Suprapubic skin (tissue), 4 donors: ENCODE measurements around the gene SLC36A2. TPM values are rescaled to one million over a fixed set of nuclear protein-coding genes. Genes with fewer than 3 reads are reported as not detected.

Source experiments
- DNase-seq, 2 donors: peaks; one replicate each; pipeline ENCODE4 v3.0.0-alpha.2; 2019; ENCODE audit warnings: low spot score in 2 of 2
- H3K27ac ChIP-seq: fragments of 200-600 bp; sonication (generic); one replicate; pipeline ENCODE4 v1.5.1; 2019
- H3K27me3 ChIP-seq: fragments of 200-600 bp; sonication (generic); one replicate; pipeline ENCODE4 v1.5.1; 2019
- H3K36me3 ChIP-seq: fragments of 200-600 bp; sonication (generic); one replicate; pipeline ENCODE4 v1.5.1; 2019
- H3K4me1 ChIP-seq: fragments of 200-600 bp; sonication (generic); one replicate; pipeline ENCODE4 v1.5.1; 2019
- H3K4me3 ChIP-seq: fragments of 200-600 bp; sonication (generic); one replicate; pipeline ENCODE4 v1.5.1; 2019; ENCODE audit warnings: mild to moderate bottlenecking
- H3K9me3 ChIP-seq: fragments of 200-600 bp; sonication (generic); one replicate; pipeline ENCODE4 v1.5.1; 2019
- CTCF ChIP-seq, 2 donors: fragments of 200-600 bp in 1 of 2; fragments of 450-650 bp in 1 of 2; sonication (generic) in 1 of 2; IDR thresholded peaks; one replicate each; pipeline ENCODE4 v1.5.1; 2016 to 2019; ENCODE audit warnings: antibody characterized with exemption in 2 of 2, mild to moderate bottlenecking in 1 of 2, moderate library complexity in 1 of 2
- EP300 ChIP-seq: sonication (generic); formaldehyde crosslinking; IDR thresholded peaks from one replicate; pipeline ENCODE4 v1.6.1; 2017; ENCODE audit warnings: antibody characterized with exemption
- POLR2A ChIP-seq, 2 donors: fragments of 450-650 bp; IDR thresholded peaks; one replicate each; pipeline ENCODE4 v1.6.1; 2017; ENCODE audit warnings: antibody characterized with exemption in 2 of 2, mild to moderate bottlenecking in 2 of 2, moderate library complexity in 2 of 2
- POLR2AphosphoS5 ChIP-seq, 3 donors: sonication (generic); formaldehyde crosslinking; IDR thresholded peaks; one replicate each; pipeline ENCODE4 v1.6.1; 2017; ENCODE audit warnings: antibody characterized with exemption in 3 of 3
- WGBS: methylation state at CpG from one replicate; pipeline ENCODE4 v1.1.5; 2018; 5-methylcytosine and 5-hydroxymethylcytosine counted together
- total RNA-seq, 4 donors: library from RNA; depleted of rRNA; stranded (reverse); fragments of >200 nt; gene quantifications; one replicate each; pipeline ENCODE4 v1.1.0, GENCODE V29; 2016

SLC36A2 gene
- total RNA-seq, 4 donors from 2014 or later = not detected

DNA sequence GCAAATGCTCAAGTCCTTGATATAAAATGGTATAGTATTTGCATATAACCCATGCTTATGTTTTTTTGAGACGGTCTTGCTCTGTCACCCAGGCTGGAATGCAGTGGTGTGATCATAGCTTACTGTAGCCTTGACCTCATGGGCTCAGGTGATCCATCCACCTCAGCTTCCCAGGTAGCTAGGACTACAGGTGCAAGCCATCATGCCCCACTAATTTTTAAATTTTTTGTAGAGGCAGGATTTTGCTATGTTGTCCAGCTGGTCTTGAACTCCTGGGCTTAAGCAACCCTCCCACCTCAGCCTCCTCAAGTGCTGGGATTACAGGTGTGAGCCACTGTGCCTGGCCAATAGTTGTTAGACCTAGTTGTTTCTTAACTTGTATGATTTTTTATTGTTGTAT lies 61.1 kb downstream of the SLC36A2 start:
- DNase-seq = no peak
- H3K36me3 ChIP-seq = no peaks in the 10 kb centered on the region
- TF ChIP-seq CTCF (IDR thresholded peaks at IDR 0.05) = no peak
- TF ChIP-seq EP300 = no peak
- TF ChIP-seq POLR2AphosphoS5 (IDR thresholded peaks at IDR 0.05) = no peak
- TF ChIP-seq POLR2A (IDR thresholded peaks at IDR 0.05) = no peak
- H3K27ac ChIP-seq = no peak overlapping the region
- no peaks in the 10 kb centered on the region for H3K4me1 ChIP-seq
- WGBS = 100% methylated on average over 1 of the region's 1 CpG
- H3K4me3 ChIP-seq = no peak overlapping the region
- no peaks in the 10 kb centered on the region for H3K9me3 ChIP-seq
- H3K27me3 ChIP-seq = no peaks in the 10 kb centered on the region

DNA sequence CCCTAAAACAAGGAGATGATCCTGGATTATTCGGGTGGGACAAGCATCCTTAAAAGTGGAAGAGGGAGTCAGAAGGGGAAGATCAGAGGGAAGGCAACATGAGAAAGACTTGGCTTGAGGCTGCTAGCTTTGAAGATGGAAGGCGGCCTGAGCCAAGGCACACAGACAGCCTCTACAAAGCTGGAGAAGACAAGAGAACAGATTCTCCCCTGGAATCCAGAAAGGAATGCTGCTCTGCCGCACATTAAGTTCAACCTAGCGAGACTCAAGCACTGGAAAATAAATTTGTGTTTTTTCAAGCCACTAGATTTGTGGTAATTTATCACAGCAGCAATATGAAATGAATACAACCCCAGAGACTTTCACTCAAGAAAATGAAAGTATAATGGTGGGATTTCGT lies 61.7 kb downstream of the SLC36A2 start:
- no peak for DNase-seq
- H3K27me3 ChIP-seq = no peaks in the 10 kb centered on the region
- H3K36me3 ChIP-seq = no peaks in the 10 kb centered on the region
- H3K4me3 ChIP-seq = no peak overlapping the region
- TF ChIP-seq EP300 = no peak
- no peak for TF ChIP-seq POLR2AphosphoS5 (IDR thresholded peaks at IDR 0.05)
- no peak for TF ChIP-seq CTCF (IDR thresholded peaks at IDR 0.05)
- no peak for TF ChIP-seq POLR2A (IDR thresholded peaks at IDR 0.05)
- H3K9me3 ChIP-seq = no peaks in the 10 kb centered on the region
- 61% methylated on average over 5 of the region's 5 CpGs for WGBS
- no peaks in the 10 kb centered on the region for H3K4me1 ChIP-seq
- no peak overlapping the region for H3K27ac ChIP-seq

- H3K36me3 ChIP-seq = no peaks in the 10 kb centered on the region
- TF ChIP-seq EP300 = no peak
- no peak for TF ChIP-seq POLR2AphosphoS5 (IDR thresholded peaks at IDR 0.05)
- no peak for TF ChIP-seq POLR2A (IDR thresholded peaks at IDR 0.05)
- no peak for TF ChIP-seq CTCF (IDR thresholded peaks at IDR 0.05)
- no peak overlapping the region for H3K27ac ChIP-seq
- 40% methylated on average over 8 of the region's 8 CpGs for WGBS
- no peak overlapping the region for H3K4me3 ChIP-seq
- no peaks in the 10 kb centered on the region for H3K9me3 ChIP-seq
- H3K27me3 ChIP-seq = no peaks in the 10 kb centered on the region
- H3K4me1 ChIP-seq = no peaks in the 10 kb centered on the region
- DNase-seq = no peak
Observed at GRCh38 chr5:151284392-151284967, 62.9 kb downstream of the SLC36A2 start.

DNA sequence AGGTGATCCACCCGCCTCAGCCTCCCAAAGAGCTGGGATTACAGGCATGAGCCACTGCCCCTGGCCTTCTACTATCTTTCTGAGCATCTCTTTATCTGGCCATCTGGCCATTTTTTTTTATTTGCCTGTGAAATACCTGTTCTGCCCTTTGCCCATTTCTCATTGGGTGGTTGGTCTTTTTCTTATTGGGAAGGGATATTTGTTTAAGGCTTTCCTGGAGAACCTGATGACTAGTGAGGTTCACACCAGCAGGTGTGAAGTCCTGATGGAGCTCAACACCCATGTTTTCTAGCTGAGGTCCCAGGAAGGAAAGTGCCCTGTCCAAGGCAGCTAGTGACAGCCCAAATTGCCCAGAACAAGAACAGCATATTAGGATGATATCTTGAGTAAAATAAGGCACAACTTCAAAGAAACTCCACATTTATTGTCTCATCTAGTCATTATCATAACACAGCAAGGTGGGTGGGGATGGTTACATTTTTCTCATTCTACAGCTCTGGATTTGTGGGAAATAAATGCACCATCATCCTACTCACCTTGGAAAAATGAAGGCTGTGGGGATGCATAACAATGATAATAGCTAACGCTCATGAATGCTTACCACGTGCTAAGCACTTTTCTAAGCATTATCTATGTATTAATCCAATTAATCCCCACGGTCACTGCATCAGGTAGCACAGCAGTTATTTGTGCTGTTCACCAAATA lies 64.1 kb downstream of the SLC36A2 start:
- WGBS = 83% methylated on average over 4 of the region's 4 CpGs
- Histone ChIP-seq H3K9me3 (no peaks in the 10 kb centered on the region), H3K4me3 (no peak overlapping the region), H3K36me3 (no peaks in the 10 kb centered on the region), H3K27ac (no peak overlapping the region), H3K4me1 (no peaks in the 10 kb centered on the region), H3K27me3 (no peaks in the 10 kb centered on the region)
- no peak for TF ChIP-seq POLR2A (IDR thresholded peaks at IDR 0.05)
- TF ChIP-seq EP300 = no peak
- TF ChIP-seq POLR2AphosphoS5 (IDR thresholded peaks at IDR 0.05) = no peak
- TF ChIP-seq CTCF (IDR thresholded peaks at IDR 0.05) = no peak
- DNase-seq = no peak

DNA sequence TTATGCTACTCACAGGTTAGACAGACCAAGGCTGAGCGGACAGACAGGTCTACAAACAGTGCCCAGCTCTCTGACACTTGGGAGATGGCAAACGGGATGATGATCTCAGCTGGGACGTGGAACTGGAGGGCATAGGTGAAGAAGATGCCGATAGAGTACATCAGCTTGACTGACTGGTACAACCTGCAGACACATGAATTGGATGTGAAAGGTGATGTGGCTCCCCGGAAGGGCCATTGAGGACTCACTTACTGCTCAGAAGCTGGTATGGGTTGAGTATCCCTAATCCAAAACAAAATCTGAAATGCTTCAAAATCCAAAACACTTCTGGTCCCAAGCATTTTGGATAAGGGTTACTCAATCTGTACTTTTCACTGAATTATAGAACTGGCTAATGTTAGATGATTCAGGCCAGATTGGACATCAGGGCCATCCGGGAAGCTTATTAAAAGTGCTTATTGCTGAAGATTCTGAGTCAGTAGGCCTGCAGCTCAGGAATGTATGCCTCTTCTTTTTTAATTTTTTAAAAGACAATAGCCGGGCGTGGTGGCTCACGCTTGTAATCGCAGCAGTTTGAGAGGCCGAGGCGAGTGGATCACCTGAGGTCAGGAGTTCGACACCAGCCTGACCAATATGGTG lies 66.2 kb downstream of the SLC36A2 start:
- WGBS = 93% methylated on average over 13 of the region's 13 CpGs
- no peak overlapping the region for H3K27ac ChIP-seq
- DNase-seq = no peak
- no peaks in the 10 kb centered on the region for H3K4me1 ChIP-seq
- no peak for TF ChIP-seq POLR2A (IDR thresholded peaks at IDR 0.05)
- TF ChIP-seq EP300 = no peak
- TF ChIP-seq POLR2AphosphoS5 (IDR thresholded peaks at IDR 0.05) = no peak
- TF ChIP-seq CTCF (IDR thresholded peaks at IDR 0.05) = no peak
- no peaks in the 10 kb centered on the region for H3K9me3 ChIP-seq
- H3K4me3 ChIP-seq = no peak overlapping the region
- no peaks in the 10 kb centered on the region for H3K36me3 ChIP-seq
- H3K27me3 ChIP-seq = no peaks in the 10 kb centered on the region
